Neural progenitor cell (in vitro differentiated cells): ENCODE results near the gene ARAP3. TPM values are rescaled to one million over a fixed set of nuclear protein-coding genes. Genes with fewer than 3 reads are reported as not detected.

Experiments used
- DNase-seq: peaks from one replicate; pipeline ENCODE4 v3.0.0-alpha.2; 2016; ENCODE audit warnings: low spot score
- H2AFZ ChIP-seq: fragments of 200-600 bp; sonication (generic); replicated peaks from 2 replicates; pipeline ENCODE4 v1.6.1; 2016; ENCODE audit warnings: antibody characterized with exemption
- H3F3A ChIP-seq: fragments of 200-600 bp; sonication (generic); 2 replicates; pipeline ENCODE4 v1.6.1; 2016; ENCODE audit warnings: antibody characterized with exemption, low read depth
- H3K27ac ChIP-seq: fragments of 200-600 bp; sonication (generic); 2 replicates; pipeline ENCODE4 v1.5.1; 2016; ENCODE audit warnings: mild to moderate bottlenecking
- H3K27me3 ChIP-seq: fragments of 200-600 bp; sonication (generic); 2 replicates; pipeline ENCODE4 v1.6.1; 2016; ENCODE audit warnings: mild to moderate bottlenecking, moderate library complexity
- H3K36me3 ChIP-seq: fragments of 200-600 bp; sonication (generic); 2 replicates; pipeline ENCODE4 v1.5.1; 2016
- H3K4me1 ChIP-seq: fragments of 200-600 bp; sonication (generic); 2 replicates; pipeline ENCODE4 v1.6.1; 2016; ENCODE audit warnings: mixed run types
- H3K4me2 ChIP-seq: fragments of 200-600 bp; sonication (generic); 2 replicates; pipeline ENCODE4 v1.6.1; 2016
- H3K4me3 ChIP-seq: fragments of 200-600 bp; sonication (generic); 2 replicates; pipeline ENCODE4 v1.5.1; 2016
- H3K79me2 ChIP-seq: fragments of 200-600 bp; sonication (generic); 2 replicates; pipeline ENCODE4 v1.6.1; 2016; ENCODE audit warnings: low read depth
- H3K9ac ChIP-seq: fragments of 200-600 bp; sonication (generic); 2 replicates; pipeline ENCODE4 v1.6.1; 2016
- H3K9me3 ChIP-seq: fragments of 200-600 bp; sonication (generic); 2 replicates; pipeline ENCODE4 v1.5.1; 2016; ENCODE audit warnings: low read depth
- H4K20me1 ChIP-seq: fragments of 200-600 bp; sonication (generic); 2 replicates; pipeline ENCODE4 v1.6.1; 2016; ENCODE audit warnings: low read depth
- H3K27ac Mint-ChIP-seq: 3 replicates; pipeline ENCODE4 v1.8.0; 2021; ENCODE audit warnings: mixed read lengths
- H3K27me3 Mint-ChIP-seq: 2 replicates; pipeline ENCODE4 v1.8.0; 2022; ENCODE audit warnings: low read depth, mild to moderate bottlenecking, inconsistent platforms, moderate library complexity, mixed read lengths; ENCODE audit not compliant: insufficient read depth
- H3K36me3 Mint-ChIP-seq: 3 replicates; pipeline ENCODE4 v1.8.0; 2021; ENCODE audit warnings: mixed read lengths
- H3K4me1 Mint-ChIP-seq: 3 replicates; pipeline ENCODE4 v1.8.0; 2021; ENCODE audit warnings: mixed read lengths
- H3K4me3 Mint-ChIP-seq: 3 replicates; pipeline ENCODE4 v1.8.0; 2021; ENCODE audit warnings: mild to moderate bottlenecking, moderate library complexity, mixed read lengths
- H3K9me3 Mint-ChIP-seq: 3 replicates; pipeline ENCODE4 v1.8.0; 2020; ENCODE audit warnings: mixed read lengths
- CTCF ChIP-seq: fragments of 200-600 bp; sonication (generic); IDR thresholded peaks from 2 replicates; pipeline ENCODE4 v1.5.1; 2017; ENCODE audit warnings: antibody characterized with exemption, mild to moderate bottlenecking
- EZH2 ChIP-seq: fragments of 200-600 bp; sonication (generic); IDR thresholded peaks from 2 replicates; pipeline ENCODE4 v1.6.1; 2017; ENCODE audit warnings: antibody characterized with exemption, mild to moderate bottlenecking, moderate library complexity
- EZH2phosphoT487 ChIP-seq: fragments of 200-600 bp; sonication (generic); IDR thresholded peaks from 2 replicates; pipeline ENCODE4 v1.6.1; 2017; ENCODE audit warnings: antibody characterized with exemption
- total RNA-seq: library from RNA; depleted of rRNA; stranded (reverse); fragments of >200 nt; gene quantifications from 2 replicates; pipeline ENCODE4 v1.2.3, GENCODE V29; 2015; ENCODE audit warnings: low replicate concordance

ARAP3 gene
- total RNA-seq, 1 donor from 2014 or later: 7.6 TPM

- DNase-seq: no peak
Measured at GRCh38 chr5:141641634-141642267, 40.3 kb downstream of the ARAP3 start.

DNA sequence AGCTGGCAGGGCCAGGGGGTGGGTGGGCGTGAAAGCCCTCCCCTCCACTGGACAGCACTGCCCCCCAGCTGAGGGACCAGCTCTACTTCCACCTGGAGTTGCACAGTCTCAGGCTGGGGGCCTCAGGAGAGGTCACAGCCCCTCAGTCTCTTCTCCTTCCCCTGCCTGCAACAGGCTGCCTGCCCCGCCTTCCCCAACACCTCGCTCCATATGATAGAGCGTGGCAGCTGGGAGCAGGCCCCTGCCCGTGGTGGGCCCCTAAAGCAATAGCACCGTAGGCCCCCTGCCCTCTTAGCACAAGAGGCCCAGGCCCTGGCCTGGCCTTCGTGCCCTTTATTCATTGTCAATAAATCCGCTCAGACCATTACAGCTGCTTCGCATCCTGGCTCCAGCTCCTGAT, 41.3 kb downstream of the ARAP3 start:
- H3K4me1 ChIP-seq: peaks cover 4% of the 10 kb centered on the region
- no peak for TF ChIP-seq EZH2phosphoT487
- no peak for TF ChIP-seq EZH2
- no peak for TF ChIP-seq CTCF
- H3K4me3 ChIP-seq: no peak overlapping the region
- DNase-seq: no peak
- H3K79me2 ChIP-seq: peaks cover 9% of the 10 kb centered on the region
- H3K36me3 Mint-ChIP-seq: peaks cover 2% of the 10 kb centered on the region
- no peaks in the 10 kb centered on the region for H3K36me3 ChIP-seq
- H2AFZ ChIP-seq: no peak overlapping the region
- H3K27ac Mint-ChIP-seq: no peak overlapping the region
- peaks cover 16% of the 10 kb centered on the region for H3K27me3 ChIP-seq
- peaks cover 16% of the 10 kb centered on the region for H3K4me1 Mint-ChIP-seq
- no peaks in the 10 kb centered on the region for H3K9me3 ChIP-seq
- H3K9me3 Mint-ChIP-seq: no peaks in the 10 kb centered on the region
- no peak overlapping the region for H3K4me3 Mint-ChIP-seq
- no peaks in the 10 kb centered on the region for H3K27me3 Mint-ChIP-seq
- no peak overlapping the region for H3K9ac ChIP-seq
- no peak overlapping the region for H3K27ac ChIP-seq
- H3K4me2 ChIP-seq: no peak overlapping the region
- H3F3A ChIP-seq: peaks cover 9% of the 10 kb centered on the region
- peaks cover 25% of the 10 kb centered on the region for H4K20me1 ChIP-seq

More at GRCh38 chr5:141641634-141642267, 40.3 kb downstream of the ARAP3 start:
- Mint-ChIP-seq H3K9me3 (no peaks in the 10 kb centered on the region), H3K27ac (no peak overlapping the region), H3K4me1 (peaks cover 10% of the 10 kb centered on the region), H3K4me3 (no peak overlapping the region), H3K36me3 (peaks cover 2% of the 10 kb centered on the region), H3K27me3 (no peaks in the 10 kb centered on the region)
- Histone ChIP-seq H2AFZ (no peak overlapping the region), H4K20me1 (peaks cover 16% of the 10 kb centered on the region), H3F3A (peaks cover 9% of the 10 kb centered on the region), H3K9me3 (no peaks in the 10 kb centered on the region), H3K9ac (no peak overlapping the region), H3K27ac (no peak overlapping the region), H3K4me2 (no peak overlapping the region), H3K27me3 (peaks cover 16% of the 10 kb centered on the region), H3K79me2 (no peaks in the 10 kb centered on the region), H3K4me1 (no peaks in the 10 kb centered on the region), H3K4me3 (no peak overlapping the region), H3K36me3 (no peaks in the 10 kb centered on the region)
- no peak for TF ChIP-seq EZH2phosphoT487
- TF ChIP-seq CTCF: no peak
- no peak for TF ChIP-seq EZH2

- H3K4me1 Mint-ChIP-seq: peaks cover 23% of the 10 kb centered on the region
- no peak for DNase-seq
- peaks cover 16% of the 10 kb centered on the region for H3K79me2 ChIP-seq
- H3K9me3 ChIP-seq: no peaks in the 10 kb centered on the region
- peaks cover 16% of the 10 kb centered on the region for H3K27me3 ChIP-seq
- H3K4me2 ChIP-seq: no peak overlapping the region
- no peak overlapping the region for H3K27ac Mint-ChIP-seq
- no peak overlapping the region for H3K9ac ChIP-seq
- peaks cover 32% of the 10 kb centered on the region for H4K20me1 ChIP-seq
- no peaks in the 10 kb centered on the region for H3K27me3 Mint-ChIP-seq
- H3K36me3 ChIP-seq: no peaks in the 10 kb centered on the region
- no peak for TF ChIP-seq CTCF
- no peak overlapping the region for H3K4me3 Mint-ChIP-seq
- H3K9me3 Mint-ChIP-seq: no peaks in the 10 kb centered on the region
- H3F3A ChIP-seq: peaks cover 9% of the 10 kb centered on the region
- H3K4me1 ChIP-seq: peaks cover 5% of the 10 kb centered on the region
- H2AFZ ChIP-seq: no peak overlapping the region
- no peak overlapping the region for H3K27ac ChIP-seq
- H3K4me3 ChIP-seq: no peak overlapping the region
- H3K36me3 Mint-ChIP-seq: peaks cover 3% of the 10 kb centered on the region
Measured at GRCh38 chr5:141640051-141640415, 42.0 kb downstream of the ARAP3 start.
